ENCODE measurements around the gene ERC2.

The ERC2 gene

DNA sequence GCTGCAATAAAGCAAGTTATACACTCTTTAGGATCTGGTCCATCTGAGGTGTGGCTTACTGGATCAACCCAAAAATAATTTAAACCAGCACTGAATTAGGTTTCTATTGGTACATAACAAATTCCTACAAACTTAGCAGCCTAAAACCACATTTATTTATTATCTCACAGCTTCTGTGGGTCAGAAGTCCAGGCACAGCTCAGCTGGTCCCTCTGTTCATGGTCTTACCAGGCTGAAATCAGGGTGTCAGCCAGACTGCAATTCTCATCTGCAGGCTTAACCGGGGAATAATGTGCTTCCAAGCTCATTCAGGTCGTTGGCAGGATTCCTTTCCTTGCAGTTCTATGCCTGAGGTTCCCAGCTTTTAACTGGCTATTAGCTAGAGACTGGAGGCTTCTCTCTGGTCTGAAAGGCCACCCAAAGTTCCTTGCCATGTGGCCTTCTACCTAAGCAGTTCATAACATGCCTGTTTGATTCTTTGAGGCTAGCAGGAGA, 503.7 kb downstream of the ERC2 start:
- DNase-seq: no peak

DNA sequence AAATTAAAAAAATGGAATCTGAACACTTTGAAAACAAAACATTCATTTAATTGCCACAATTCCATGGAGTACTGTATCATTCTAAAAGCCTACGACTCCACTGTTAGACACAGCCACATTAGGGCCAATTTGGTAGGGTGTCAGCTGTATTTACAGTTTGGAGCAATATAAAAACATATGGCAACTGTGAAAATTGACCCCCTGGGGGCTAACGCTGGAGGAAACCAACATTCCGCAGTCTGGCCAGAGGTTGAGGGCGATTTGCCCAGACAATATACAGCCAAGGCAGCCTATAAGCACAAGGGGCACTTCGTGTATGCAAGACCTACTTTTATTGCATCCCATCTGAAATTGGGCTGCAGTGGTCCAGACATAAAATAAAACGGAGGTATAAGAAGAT, 504.7 kb downstream of the ERC2 start:
- DNase-seq: no peak

DNA sequence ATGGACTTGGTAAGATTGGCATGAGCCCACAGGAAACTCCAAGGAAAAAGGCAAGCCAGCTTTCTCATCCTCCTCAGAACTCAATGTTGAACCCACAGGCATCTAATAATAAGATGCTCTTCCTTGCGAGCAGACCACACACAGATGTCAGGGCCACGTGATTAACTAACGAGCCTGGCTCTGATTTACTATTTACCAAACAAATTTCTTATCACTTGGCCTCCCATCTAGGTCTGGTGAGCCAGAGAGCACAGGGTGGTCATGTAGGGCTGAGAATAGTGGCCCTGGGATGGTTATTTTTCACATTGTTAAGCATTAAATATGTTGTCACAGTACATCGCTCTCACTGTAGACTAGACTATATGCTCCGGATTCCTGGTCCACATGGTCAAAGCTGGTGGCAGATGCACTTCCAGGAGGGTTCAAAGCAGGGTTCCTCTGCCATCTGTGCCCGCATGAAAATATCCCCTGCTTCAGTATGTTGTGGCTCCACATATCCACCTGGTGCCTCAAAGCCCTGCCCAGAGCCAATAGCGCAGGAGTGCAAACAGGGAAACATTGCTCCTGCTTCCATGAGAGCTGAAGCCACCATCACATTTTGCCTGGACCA, 508.7 kb downstream of the ERC2 start:
- DNase-seq: no peak

DNA sequence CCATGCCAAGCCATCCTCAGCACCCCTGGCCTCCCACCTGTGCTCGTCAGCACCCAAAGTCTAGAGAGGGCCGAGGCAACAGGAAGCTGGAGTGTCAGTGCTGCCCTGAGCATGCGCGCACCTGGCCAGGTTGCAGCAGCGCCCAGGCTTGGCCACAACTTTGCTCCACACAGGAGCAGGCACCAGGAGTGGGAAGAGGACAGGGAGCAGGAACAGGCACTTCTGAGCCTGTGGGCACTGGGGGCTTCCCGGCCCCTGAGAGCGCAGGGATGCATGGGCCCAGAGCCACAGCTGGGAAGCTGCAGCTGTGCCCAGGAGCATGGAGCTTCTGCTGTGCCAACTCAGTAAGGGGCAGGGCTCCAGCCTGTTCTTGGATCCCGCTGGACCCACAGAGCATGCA, 509.7 kb downstream of the ERC2 start:
- no peak for DNase-seq

DNA sequence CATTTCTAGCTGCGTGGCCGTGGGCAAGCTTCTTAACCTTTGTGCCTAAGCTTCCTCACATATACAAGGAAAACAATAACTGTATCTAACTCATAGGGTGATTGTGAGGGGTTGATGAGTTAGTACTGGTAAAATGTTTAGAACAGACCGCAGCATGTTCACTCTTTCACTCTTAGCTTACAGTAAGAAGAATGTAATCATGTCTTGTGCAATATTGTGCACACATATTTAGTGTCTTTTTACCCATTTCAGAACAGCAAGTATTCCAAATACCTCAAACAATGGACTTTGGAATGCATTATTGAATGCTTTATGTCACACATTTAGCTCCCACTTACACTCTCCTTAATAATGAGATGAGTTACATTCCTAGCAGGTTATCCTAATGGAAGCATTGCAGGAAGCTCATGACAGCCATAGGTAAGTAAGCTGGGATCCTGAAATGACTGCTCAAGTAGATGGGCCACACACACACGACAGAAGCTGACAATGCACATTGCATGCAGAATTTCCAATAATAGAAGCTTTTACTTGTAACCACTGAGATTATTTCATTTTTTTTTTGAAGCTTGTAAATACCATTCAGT, 512.3 kb downstream of the ERC2 start:
- DNase-seq: no peak

DNA sequence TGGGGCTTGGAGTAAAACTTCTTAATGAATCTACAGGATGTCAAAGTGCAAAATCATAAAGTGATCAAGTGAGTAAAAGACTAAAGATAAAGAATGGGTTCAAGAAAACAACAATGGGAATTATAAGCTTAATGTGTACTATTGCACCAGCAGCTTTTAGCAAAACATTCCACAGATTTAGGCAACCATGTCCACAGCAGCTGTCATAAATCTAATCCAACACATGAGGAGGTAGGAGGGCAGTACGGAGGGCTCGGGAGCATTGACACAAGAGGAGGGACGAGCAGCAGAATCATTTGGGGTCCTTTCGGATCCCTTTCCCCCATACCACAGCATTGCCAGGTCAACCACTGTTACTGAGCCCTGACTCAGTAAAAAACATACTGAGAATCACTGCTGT, 516.9 kb downstream of the ERC2 start:
- no peak for DNase-seq

DNA sequence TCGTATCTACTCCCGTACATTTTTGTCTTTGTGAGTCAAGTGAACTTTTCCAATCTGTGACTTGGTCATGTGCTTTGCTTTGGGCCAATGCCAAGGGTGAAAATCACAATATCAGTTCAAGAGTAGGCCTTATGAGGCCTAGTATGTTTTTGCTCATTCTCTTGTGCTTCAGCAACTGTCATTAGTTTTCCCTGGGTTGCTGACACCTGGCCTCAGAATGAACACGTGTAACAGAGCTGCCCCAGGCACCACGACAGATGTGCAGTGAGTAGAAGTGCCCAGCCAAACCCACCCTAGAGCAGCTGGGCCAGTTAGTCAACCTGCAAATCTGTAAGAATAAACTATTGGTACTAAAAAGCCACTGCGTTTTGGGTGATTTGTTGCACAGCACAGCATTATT, 520.9 kb downstream of the ERC2 start:
- no peak for DNase-seq

DNA sequence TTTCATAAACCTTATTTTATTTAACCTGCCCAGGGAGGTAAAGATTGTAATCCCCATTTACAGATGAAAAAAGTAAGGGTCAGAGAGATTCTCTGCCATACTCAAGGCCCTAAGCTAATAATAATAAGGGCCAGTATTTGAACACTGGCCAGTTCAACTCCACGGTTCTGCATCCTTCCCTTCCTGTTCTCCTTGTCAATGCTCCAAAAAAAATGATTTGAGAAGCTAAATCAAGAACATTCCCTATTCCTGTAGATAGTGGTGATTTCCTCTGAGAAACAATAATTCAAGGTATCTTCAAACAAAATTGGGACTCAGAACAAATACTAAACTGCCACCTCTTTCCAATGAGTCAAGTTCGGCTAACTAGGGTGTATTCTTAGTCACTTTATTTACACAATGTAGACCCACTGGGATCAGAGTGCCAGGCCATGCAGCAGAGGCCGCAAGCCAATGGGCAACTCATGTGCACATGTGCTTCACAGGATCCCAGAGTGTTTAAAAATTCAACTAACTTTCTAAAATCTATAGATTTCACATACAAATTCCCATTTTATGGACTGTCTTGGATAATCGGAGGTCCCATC, 521.6 kb downstream of the ERC2 start:
- DNase-seq: no peak

DNA sequence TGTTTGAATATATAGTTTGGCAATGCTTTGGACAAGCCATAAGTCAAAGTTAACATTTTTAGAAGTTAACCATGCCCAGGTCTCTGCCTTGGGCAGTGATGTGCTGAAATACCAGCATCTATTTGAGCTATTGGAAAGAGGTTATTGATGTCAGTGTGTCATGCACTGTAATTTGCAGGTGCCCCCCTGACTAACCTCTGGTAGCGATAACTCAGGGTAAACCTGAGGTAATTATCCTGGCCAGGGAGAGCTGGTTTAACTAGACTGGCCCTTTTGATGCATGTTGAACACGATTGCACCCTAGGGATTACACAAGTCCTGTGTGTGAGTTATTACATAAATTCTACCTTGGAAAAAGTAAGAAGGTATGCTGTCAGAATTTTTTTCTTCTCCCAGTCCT, 525.4 kb downstream of the ERC2 start:
- no peak for DNase-seq

DNA sequence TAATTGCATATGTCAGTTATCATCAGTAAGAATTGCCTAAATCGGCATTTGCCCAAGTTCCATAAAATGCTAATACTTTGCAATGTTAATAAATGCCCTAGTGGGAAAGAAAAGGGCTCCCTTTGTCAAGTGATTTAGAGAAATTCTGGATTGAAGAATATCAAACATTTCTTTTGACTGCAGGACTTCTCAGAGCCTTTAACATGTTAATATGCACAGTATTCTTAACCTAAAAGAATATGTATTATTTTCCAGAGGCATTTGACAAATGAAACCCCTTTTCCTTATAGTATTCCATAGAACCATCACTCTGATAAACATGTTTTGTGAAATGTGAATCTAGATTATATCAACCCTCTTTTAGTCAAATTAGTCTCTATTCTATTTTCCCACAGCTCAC, 529.0 kb downstream of the ERC2 start:
- no peak for DNase-seq

DNA sequence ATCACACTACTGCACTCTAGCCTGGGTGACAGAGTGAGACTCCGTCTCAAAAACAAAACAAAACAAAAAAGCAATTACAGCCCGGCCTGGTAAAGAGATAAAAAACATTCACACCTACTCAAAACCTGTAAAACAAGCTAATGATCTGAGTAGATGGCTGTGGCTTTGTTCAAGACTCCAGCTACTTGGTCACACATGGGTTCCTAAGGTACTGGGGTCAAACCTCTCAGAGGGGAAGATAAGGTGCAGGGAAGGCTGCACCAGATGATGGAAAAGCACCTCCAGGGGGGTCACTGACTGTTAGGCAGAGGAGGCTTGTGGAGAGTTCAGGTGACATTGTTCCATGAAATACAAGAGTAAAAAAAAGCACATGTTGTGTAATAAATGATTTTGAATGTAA, 531.0 kb downstream of the ERC2 start:
- DNase-seq: no peak

DNA sequence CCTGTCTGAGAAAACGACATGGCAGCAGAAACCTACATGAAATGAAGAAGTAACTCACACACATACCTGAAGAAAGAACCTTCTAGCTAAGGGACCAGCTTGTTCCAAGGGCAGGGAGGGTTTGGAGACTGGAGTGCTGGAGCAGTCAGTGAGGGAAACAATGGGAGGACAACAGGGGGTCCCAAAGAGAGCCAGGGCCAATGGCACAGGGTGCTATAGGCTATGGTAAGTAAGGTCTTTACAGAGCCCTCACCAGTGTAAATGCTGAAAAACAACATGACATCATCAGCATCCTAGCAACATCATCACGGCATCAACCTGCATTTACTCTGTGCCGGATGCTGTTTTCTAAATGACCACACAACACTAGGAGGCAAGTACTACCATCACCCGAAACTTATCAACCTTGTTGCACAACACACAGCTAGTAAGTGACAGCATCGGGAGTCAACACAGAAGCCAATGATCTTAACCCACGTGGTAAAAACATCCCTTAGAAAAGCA, 531.7 kb downstream of the ERC2 start:
- DNase-seq: no peak

DNA sequence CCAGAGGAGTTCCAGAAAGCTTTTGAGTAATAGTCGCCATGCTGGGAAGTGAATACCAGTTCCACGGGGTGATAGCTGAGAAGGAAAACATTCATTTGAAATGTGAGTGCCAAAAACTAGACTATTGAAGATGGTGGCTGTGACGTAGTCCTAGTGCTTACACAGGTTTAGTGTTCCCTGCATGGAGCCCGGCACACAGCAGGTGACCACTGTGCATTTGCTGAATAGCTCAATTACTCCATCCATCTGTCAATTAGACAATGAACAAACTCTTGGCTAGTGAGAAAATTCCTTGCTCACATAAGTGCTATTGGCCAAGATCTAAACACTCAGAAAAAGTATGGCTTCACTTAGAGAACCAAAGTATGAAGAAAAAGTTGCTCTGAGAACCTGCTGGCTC, 533.0 kb downstream of the ERC2 start:
- no peak for DNase-seq

DNA sequence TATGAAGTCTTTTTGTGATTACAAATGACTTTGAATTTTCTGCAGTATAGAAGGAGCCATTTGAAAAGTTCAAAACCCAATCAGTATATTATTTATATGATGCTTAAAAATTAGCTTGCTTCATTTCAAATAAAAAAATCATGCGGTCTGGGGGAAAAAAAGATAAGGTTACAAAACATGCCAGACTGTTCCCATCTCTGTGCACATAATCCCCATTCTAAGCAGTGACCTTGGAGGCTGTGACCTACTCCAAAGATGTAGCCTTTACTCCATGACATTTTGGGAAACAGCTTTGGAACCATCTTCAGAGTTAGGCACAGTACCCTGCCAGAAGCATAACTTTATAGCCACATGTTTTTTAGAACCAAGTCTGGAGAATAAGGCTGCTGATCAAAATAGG, 533.5 kb downstream of the ERC2 start:
- no peak for DNase-seq

DNA sequence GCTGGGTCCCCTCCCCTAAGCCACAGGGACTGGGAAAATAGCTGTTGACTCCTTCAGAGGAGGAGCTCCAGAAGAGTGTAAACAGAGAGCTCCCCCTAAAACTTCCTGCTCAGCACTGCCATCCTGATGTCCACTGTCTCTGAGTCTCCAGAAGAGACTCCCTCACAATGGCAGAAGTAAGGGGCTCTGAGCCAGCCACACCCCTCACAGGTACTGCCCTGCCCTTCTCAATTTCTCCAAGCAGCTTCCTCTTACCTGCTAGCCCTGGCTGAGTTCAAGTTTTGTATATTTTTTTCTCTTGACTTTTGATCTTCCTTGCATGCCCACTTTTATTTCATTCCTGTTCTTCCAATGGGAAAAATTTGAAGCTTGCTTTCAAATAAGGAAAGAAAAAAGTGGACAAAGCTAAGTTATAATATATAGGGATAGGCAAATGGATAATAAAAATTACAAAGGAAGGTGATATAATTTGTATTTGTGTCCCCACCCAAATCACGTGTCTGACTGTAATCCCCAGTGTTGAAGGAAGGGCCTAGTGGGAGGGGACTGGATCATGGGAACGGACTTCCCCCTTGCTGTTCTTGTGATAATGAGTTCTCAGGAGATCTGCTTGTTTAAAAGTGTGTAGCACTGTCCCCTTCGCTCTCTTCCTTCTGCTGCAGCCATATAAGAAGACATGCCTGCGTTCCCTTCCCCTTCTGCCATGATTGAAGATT, 539.0 kb downstream of the ERC2 start:
- DNase-seq: no peak

DNA sequence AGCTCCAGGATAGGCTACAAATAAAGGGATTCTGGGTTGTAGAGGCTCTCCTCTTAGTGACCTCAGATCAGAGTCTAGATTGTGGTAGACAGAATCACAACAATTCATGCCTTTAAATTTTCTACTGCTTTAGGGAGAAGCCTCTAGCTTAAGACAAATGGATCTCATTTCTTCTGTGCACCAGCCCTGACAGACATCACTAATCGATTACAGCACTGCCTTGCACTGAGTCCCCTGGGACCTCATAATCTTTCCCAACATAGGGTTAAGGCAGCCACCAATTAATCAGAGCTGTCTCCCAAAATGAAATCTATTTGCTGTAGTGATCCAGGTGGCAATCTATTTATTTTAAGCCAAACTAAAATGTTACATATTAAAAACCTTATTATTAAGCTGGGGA, 544.6 kb downstream of the ERC2 start:
- DNase-seq: no peak

DNA sequence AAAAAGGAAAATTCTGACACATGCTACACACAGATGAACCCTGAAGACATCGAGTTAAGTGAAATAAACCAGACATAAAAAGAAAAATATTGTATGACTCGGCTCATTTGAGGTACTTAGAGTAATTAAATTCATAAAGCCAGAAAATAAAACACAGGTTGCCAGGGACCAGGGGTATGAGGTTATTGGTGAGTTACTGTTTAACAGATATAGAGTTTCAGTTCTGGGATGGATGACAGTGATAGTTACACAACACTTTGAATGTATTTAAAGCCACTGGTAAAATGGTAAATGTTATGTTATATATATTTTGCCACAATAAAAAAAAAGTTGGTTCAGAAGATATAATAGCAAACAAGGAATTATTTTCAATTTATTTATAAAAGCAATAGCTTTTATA, 545.1 kb downstream of the ERC2 start:
- DNase-seq: no peak

DNA sequence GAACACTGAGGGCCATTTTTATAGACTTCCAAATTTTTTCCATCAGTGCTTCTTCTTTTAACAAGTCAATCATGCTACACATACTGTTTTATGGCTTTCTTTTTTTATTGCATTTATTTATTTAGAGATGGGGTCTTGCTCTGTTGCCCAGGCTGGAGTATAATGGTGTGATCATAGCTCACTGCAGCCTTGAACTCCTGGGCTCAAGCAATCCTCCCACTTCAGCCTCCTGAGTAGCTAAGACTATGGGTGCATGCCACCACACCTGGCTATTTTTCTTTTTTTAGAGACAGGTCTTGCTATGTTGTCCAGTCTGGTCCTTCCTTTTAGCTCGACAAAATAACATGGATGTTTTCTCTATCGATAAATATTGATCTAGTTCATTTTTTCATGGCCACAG, 555.4 kb downstream of the ERC2 start:
- no peak for DNase-seq

DNA sequence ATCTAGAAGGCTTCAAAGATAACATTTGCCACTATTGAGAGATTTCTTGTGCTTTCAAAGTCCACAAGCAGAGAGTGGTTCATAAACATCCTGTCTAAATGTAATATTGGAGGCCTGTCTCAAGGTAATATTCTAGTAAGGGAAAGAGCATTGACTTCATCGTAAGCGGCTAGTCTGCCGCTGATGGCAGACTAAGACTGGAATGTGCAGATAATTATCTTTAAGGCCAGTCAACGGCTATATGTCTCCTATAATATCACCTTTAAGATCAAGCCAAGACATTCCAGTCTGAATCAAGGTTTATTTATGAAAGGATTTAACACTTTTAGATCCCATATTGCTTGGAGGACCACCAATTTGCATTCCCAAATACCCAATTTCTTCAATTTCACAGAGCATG, 557.0 kb downstream of the ERC2 start:
- DNase-seq: no peak

DNA sequence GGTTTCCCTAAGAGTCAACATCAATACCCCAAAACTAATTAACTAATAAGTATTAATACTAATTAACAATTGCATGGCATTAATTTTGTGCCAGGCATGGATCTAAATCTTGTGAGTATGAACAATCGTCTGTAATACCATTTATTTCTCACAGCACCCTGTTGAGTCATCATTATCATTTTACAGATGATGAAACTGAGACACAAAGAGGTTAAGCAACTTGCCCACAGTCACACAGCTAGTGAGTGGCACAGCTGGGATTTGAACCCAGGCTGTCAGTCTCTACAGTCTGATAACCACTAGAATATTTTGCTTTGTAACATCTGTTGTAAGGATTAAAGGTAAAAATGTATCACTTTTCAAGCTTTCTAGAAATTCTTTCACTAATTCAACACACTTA, 557.7 kb downstream of the ERC2 start:
- DNase-seq: no peak

DNA sequence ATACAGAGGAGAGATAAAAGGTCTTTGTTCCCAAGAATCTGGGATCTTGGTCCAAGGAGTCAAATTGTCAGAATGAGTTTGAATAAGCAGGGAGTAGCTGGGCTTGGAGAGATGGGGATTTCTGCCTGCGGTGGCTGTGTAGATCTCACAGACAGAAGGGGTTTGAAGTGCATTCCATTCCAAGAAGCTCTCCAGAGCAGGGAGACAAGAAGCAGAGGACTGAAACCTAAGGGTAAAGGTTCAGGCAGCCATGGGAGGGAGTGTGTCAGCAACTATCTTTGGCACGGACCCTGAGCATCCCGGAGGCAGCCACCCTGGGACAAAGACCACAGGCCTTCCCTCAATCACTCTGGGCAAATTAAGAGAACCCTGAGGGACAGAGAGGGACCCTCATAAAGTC, 558.9 kb downstream of the ERC2 start:
- DNase-seq: no peak

DNA sequence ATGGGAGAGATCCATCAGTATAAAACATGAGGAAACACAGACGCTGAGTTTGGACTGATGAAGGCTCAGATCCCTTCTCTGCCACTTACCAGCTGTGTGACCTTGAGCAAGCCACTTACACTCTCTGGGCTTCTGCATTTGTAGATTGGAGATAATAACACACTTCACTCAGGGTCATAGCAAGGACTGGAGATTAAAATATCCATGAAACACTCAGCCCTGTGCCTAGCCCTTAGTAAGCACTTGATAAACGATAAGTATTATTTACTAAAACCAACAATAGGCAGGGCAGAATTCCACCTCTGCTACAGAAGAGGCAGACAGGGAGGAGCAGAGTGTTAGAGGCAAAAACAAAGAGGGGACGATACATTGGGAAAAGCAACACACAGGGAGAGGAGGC, 560.7 kb downstream of the ERC2 start:
- DNase-seq: no peak

DNA sequence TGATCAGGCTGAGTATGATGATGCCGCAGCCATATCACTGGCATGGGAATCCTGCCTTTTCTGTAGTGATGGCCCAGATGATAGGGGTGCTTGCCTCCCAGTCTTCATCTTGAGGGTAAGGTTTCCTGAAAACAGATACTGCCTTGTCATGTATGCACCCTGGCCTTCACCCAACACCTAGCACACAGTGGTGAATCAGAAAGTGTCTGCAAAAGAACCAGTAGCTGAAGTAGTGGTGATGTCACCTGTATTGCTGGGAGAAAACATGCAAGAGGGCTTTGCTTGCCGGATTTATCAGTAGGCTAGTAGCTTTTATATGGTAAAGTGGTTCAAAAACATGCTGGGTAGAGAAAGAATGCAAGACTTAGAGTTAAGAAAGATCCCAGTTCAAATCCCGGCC, 561.4 kb downstream of the ERC2 start:
- DNase-seq: no peak

DNA sequence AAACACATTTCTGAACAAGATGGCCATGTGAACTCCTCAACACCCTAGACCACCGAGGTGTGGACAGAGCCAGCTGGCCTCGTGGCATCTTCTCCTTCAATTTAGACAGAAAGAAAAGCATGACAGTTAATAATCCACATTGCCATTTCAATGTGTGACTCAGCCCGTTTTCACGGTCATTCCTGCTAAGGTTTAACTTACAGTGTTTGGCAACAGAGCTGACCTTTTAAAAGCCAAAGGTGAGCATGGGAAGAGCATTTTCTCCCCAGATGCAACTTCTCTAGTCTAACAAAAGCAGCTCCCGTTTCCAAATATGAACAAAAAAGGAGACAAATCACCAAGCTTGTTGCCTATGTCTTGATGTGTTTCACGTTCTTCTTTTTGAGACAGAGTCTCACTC, 563.6 kb downstream of the ERC2 start:
- no peak for DNase-seq
